H1 (cell line): ENCODE measurements around the gene QSOX1. TPM values are rescaled to one million over a fixed set of nuclear protein-coding genes. Genes with fewer than 3 reads are reported as not detected.

Experiments used
- POLR2AphosphoS5 ChIP-seq: IDR thresholded peaks from 2 replicates; pipeline ENCODE4 v1.6.1; 2011; ENCODE audit warnings: low read depth, low read length
- polyA plus RNA-seq, 7 experiments: library from polyadenylated mRNA; depleted of rRNA in 3 of 7; stranded (reverse) in 5 of 7; unstranded in 2 of 7; fragments of >200 nt in 5 of 7; fragments of 200-250 nt in 2 of 7; gene quantifications; 1 replicate in 5 of 7; 2 replicates in 1 of 7; 4 replicates in 1 of 7; pipeline versions ENCODE4 v1.2.1 to v1.2.3, GENCODE V29; 2011 to 2013; ENCODE audit warnings: missing spikeins in 2 of 7, mixed read lengths in 2 of 7
- total RNA-seq: library from RNA; stranded (reverse); fragmentation: NEBNext Ultra II Directional; extraction: Animal tissue kit (Norgen Biotek cat#: 25700); gene quantifications from 2 replicates; pipeline ENCODE4 v1.2.1, GENCODE V29; 2021
- TF ChIP-seq, protein P1 (sequence below): fragments of 300-600 bp; sonication (generic); IDR thresholded peaks from 2 replicates; pipeline ENCODE4 v1.7.1; 2012; ENCODE audit warnings: low read length, moderate library complexity, mild to moderate bottlenecking, inconsistent platforms; ENCODE audit not compliant: insufficient replicate concordance

QSOX1 gene
- total and polyA plus RNA-seq, 2 of the 8 experiments (the other 6 are each of a cell fraction or from before 2014, with no cell fraction given) = 97.7 to 123 TPM

DNA sequence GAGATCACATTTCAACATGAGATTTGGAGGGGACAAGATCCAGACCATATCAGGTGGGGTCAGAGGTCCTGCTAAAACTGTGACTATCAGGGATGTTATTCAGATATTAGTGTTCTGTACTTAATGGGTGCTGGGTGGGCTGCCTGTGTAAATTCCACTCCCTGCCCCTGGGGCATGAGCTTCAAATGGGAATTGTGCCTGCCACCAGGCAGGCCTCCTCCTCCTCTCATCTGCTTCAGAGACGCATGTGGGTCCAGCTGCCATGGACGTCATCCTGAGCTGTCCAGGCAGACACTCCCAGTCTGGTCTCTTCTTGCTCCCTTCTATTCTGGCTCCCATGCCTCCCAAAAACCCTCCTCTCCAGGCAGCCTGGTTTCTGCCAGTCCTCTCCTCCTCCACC lies 10.4 kb downstream of the QSOX1 start (continued):
- TF ChIP-seq, protein P1, sequence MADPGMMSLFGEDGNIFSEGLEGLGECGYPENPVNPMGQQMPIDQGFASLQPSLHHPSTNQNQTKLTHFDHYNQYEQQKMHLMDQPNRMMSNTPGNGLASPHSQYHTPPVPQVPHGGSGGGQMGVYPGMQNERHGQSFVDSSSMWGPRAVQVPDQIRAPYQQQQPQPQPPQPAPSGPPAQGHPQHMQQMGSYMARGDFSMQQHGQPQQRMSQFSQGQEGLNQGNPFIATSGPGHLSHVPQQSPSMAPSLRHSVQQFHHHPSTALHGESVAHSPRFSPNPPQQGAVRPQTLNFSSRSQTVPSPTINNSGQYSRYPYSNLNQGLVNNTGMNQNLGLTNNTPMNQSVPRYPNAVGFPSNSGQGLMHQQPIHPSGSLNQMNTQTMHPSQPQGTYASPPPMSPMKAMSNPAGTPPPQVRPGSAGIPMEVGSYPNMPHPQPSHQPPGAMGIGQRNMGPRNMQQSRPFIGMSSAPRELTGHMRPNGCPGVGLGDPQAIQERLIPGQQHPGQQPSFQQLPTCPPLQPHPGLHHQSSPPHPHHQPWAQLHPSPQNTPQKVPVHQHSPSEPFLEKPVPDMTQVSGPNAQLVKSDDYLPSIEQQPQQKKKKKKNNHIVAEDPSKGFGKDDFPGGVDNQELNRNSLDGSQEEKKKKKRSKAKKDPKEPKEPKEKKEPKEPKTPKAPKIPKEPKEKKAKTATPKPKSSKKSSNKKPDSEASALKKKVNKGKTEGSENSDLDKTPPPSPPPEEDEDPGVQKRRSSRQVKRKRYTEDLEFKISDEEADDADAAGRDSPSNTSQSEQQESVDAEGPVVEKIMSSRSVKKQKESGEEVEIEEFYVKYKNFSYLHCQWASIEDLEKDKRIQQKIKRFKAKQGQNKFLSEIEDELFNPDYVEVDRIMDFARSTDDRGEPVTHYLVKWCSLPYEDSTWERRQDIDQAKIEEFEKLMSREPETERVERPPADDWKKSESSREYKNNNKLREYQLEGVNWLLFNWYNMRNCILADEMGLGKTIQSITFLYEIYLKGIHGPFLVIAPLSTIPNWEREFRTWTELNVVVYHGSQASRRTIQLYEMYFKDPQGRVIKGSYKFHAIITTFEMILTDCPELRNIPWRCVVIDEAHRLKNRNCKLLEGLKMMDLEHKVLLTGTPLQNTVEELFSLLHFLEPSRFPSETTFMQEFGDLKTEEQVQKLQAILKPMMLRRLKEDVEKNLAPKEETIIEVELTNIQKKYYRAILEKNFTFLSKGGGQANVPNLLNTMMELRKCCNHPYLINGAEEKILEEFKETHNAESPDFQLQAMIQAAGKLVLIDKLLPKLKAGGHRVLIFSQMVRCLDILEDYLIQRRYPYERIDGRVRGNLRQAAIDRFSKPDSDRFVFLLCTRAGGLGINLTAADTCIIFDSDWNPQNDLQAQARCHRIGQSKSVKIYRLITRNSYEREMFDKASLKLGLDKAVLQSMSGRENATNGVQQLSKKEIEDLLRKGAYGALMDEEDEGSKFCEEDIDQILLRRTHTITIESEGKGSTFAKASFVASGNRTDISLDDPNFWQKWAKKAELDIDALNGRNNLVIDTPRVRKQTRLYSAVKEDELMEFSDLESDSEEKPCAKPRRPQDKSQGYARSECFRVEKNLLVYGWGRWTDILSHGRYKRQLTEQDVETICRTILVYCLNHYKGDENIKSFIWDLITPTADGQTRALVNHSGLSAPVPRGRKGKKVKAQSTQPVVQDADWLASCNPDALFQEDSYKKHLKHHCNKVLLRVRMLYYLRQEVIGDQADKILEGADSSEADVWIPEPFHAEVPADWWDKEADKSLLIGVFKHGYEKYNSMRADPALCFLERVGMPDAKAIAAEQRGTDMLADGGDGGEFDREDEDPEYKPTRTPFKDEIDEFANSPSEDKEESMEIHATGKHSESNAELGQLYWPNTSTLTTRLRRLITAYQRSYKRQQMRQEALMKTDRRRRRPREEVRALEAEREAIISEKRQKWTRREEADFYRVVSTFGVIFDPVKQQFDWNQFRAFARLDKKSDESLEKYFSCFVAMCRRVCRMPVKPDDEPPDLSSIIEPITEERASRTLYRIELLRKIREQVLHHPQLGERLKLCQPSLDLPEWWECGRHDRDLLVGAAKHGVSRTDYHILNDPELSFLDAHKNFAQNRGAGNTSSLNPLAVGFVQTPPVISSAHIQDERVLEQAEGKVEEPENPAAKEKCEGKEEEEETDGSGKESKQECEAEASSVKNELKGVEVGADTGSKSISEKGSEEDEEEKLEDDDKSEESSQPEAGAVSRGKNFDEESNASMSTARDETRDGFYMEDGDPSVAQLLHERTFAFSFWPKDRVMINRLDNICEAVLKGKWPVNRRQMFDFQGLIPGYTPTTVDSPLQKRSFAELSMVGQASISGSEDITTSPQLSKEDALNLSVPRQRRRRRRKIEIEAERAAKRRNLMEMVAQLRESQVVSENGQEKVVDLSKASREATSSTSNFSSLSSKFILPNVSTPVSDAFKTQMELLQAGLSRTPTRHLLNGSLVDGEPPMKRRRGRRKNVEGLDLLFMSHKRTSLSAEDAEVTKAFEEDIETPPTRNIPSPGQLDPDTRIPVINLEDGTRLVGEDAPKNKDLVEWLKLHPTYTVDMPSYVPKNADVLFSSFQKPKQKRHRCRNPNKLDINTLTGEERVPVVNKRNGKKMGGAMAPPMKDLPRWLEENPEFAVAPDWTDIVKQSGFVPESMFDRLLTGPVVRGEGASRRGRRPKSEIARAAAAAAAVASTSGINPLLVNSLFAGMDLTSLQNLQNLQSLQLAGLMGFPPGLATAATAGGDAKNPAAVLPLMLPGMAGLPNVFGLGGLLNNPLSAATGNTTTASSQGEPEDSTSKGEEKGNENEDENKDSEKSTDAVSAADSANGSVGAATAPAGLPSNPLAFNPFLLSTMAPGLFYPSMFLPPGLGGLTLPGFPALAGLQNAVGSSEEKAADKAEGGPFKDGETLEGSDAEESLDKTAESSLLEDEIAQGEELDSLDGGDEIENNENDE = no peak
- no peak for TF ChIP-seq POLR2AphosphoS5
